ENCODE measurements around the gene PLPP4.

The PLPP4 gene

GRCh38 chr10:120607710-120608703 lies 151.0 kb downstream of the PLPP4 start:
- no peak for DNase-seq

- peak in 6 of 56 donors; percentile 1 to 31 (median 13) for DNase-seq
Measured at GRCh38 chr10:120609006-120609405, 152.0 kb downstream of the PLPP4 start.

GRCh38 chr10:120610791-120611190 lies 153.8 kb downstream of the PLPP4 start:
- DNase-seq: no peak

- DNase-seq: no peak
Measured at GRCh38 chr10:120612756-120613155, 155.7 kb downstream of the PLPP4 start.

GRCh38 chr10:120613180-120613579 lies 156.2 kb downstream of the PLPP4 start:
- DNase-seq: no peak

GRCh38 chr10:120614680-120615079 lies 157.7 kb downstream of the PLPP4 start:
- no peak for DNase-seq

- no peak for DNase-seq
Measured at GRCh38 chr10:120616311-120616911, 159.4 kb downstream of the PLPP4 start.

- no peak for DNase-seq
Measured at GRCh38 chr10:120628197-120628596, 171.2 kb downstream of the PLPP4 start.

GRCh38 chr10:120630266-120630665 lies 173.2 kb downstream of the PLPP4 start:
- DNase-seq: no peak

- no peak for DNase-seq
Measured at GRCh38 chr10:120632047-120632446, 175.0 kb downstream of the PLPP4 start.

- no peak for DNase-seq
Measured at GRCh38 chr10:120632942-120633341, 175.9 kb downstream of the PLPP4 start.

- no peak for DNase-seq
Measured at GRCh38 chr10:120634659-120635058, 177.6 kb downstream of the PLPP4 start.
